Psoas muscle (tissue), 8 donors: ENCODE data around the gene MANSC4. TPM values are rescaled to one million over a fixed set of nuclear protein-coding genes. Genes with fewer than 3 reads are reported as not detected.

Experiments
- ATAC-seq, 4 donors: fragments of 200-7000 bp; cut with Tn5 transposase; one replicate each; pipeline ENCODE4 v1.9.1; 2020; ENCODE audit warnings: moderate library complexity in 3 of 4, mild to moderate bottlenecking in 2 of 4
- DNase-seq, 2 donors: peaks; one replicate each; pipeline ENCODE4 v3.0.0-alpha.2; 2020
- H3K27ac ChIP-seq: fragments of 200-600 bp; one replicate; pipeline ENCODE4 v1.8.0; 2022
- H3K27me3 ChIP-seq, 3 donors: fragments of 200-600 bp in 1 of 3; one replicate each; pipeline versions ENCODE4 v1.6.1 to v1.8.0; 2013 to 2022; ENCODE audit warnings: low read length in 2 of 3, mild to moderate bottlenecking in 2 of 3, moderate library complexity in 1 of 3; ENCODE audit not compliant: insufficient read depth in 3 of 3
- H3K36me3 ChIP-seq, 2 donors: fragments of 200-600 bp in 1 of 2; one replicate each; pipeline versions ENCODE4 v1.6.1 to v1.8.0; 2013 to 2022; ENCODE audit warnings: low read depth in 1 of 2, mild to moderate bottlenecking in 1 of 2, moderate library complexity in 1 of 2; ENCODE audit not compliant: insufficient read depth in 1 of 2
- H3K4me1 ChIP-seq: fragments of 200-600 bp; one replicate; pipeline ENCODE4 v1.8.0; 2022
- H3K4me3 ChIP-seq: fragments of 200-600 bp; one replicate; pipeline ENCODE4 v1.8.0; 2022; ENCODE audit warnings: mild to moderate bottlenecking
- H3K9me3 ChIP-seq: fragments of 200-600 bp; one replicate; pipeline ENCODE4 v1.8.0; 2022
- WGBS, 3 donors: extraction: QIAGEN DNeasy Blood & Tissue Kit; methylation state at CpG; one replicate each; pipeline versions ENCODE4 v1.1.6 to v1.1.7; 2013; 5-methylcytosine and 5-hydroxymethylcytosine counted together
- intact Hi-C, 2 donors: fragments of 100-400 bp; cut with DNase I; formaldehyde crosslinking; loops; one replicate each; pipeline versions ENCODE4 v1.11.0 to v1.14.2; 2022
- polyA plus RNA-seq, 3 donors: library from polyadenylated mRNA; stranded (reverse); fragments of 200-250 nt; gene quantifications; one replicate each; pipeline ENCODE4 v1.2.3, GENCODE V29; 2013
- total RNA-seq, 4 donors: library from RNA; stranded (reverse); fragmentation: NEBNext Ultra II Directional in 2 of 4; extraction: Animal tissue kit (Norgen Biotek cat#: 25700) in 2 of 4; gene quantifications; one replicate each; pipeline versions ENCODE4 v1.2.1 to v1.2.4, GENCODE V29; 2021 to 2023
- TF ChIP-seq, protein P1 (sequence below): fragments of 200-600 bp; IDR thresholded peaks from one replicate; pipeline ENCODE4 v1.8.0; 2022; ENCODE audit warnings: antibody characterized with exemption
- donor health status: healthy with polysubstance abuse.
- donor health status: DM: no; HTN: no; CAD: no; lungs with moderate emphysema.
- donor health status: Bipolar disorder and iron deficiency.
- donor health status: healthy.
- donor health status: DM: yes; HTN: yes; CAD: no.
- donor health status: DM: no; HTN: no; CAD: no.
- donor health status: DM: no; HTN: no; CAD: no.
- donor health status: DM: yes; HTN: yes; CAD: no.

The MANSC4 gene
- total and polyA plus RNA-seq, 7 donors, result 0.08 TPM; not detected in 6

DNA sequence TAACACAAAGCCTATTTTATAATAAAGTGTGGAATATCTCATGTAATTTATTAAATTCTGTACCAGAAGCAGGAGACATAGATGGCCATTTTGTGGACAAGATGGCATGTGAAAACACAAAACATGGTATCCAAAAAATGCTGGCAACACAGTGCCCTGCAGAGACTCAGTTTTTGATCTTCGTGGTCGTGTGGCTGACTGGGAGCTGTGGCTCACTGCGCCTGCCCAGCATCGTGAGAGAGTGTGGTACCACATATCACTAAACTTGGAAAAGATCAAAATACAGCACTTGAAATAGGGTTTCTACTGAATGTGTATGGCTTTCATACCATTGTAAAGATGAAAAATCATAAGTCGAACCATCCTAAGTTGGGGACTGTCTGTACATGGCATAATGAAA is 43.0 kb upstream of the MANSC4 start:
- TF ChIP-seq, protein P1, sequence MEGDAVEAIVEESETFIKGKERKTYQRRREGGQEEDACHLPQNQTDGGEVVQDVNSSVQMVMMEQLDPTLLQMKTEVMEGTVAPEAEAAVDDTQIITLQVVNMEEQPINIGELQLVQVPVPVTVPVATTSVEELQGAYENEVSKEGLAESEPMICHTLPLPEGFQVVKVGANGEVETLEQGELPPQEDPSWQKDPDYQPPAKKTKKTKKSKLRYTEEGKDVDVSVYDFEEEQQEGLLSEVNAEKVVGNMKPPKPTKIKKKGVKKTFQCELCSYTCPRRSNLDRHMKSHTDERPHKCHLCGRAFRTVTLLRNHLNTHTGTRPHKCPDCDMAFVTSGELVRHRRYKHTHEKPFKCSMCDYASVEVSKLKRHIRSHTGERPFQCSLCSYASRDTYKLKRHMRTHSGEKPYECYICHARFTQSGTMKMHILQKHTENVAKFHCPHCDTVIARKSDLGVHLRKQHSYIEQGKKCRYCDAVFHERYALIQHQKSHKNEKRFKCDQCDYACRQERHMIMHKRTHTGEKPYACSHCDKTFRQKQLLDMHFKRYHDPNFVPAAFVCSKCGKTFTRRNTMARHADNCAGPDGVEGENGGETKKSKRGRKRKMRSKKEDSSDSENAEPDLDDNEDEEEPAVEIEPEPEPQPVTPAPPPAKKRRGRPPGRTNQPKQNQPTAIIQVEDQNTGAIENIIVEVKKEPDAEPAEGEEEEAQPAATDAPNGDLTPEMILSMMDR, result no peak
- H3K4me1 ChIP-seq, result no peaks in the 10 kb centered on the region
- intact Hi-C loops, result no loop called here
- no peaks in the 10 kb centered on the region for H3K36me3 ChIP-seq
- WGBS, 3 donors, result 80 to 86% (median 86%) methylated on average over 5 of the region's 5 CpGs
- no peak for DNase-seq
- no peak overlapping the region for H3K27ac ChIP-seq
- H3K4me3 ChIP-seq, result no peak overlapping the region
- no peak for ATAC-seq
- H3K9me3 ChIP-seq, result no peaks in the 10 kb centered on the region
- H3K27me3 ChIP-seq, result no peaks in the 10 kb centered on the region

DNA sequence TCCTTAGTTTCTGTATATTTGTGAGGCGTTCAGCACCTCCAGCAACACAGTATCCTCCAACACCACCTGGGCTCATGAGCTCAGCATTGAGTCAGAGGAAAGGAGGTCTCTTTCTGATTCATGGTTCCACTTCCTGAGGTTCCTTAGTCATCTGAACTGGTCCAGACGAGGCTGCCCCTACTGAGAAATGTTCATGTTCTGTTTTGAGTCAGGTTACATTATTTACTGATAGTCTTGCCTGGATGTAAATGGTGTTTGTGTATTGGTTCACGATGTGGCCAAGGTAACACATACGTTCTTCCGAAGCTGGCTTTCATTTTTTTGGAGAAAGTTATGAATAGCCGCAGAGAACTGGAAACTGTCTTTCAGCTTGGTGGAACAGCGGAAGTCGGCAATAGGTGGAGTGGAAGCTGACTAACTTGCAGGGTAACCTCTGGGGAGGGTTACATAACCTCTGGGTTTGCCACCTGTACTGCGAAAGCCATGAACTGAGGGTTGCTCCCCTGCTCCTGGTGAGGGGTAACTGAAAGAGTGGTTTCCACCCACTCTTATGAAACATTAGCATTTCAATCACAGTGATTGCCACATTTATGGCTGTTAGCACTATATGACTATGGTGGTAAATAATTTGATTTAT is 42.2 kb upstream of the MANSC4 start:
- Histone ChIP-seq H3K4me3 (no peak overlapping the region), H3K4me1 (no peaks in the 10 kb centered on the region), H3K9me3 (no peaks in the 10 kb centered on the region), H3K36me3 (no peaks in the 10 kb centered on the region), H3K27ac (no peak overlapping the region), H3K27me3 (no peaks in the 10 kb centered on the region)
- ATAC-seq (no peak), DNase-seq (no peak)
- TF ChIP-seq, protein P1, result no peak
- 84 to 89% (median 88%) methylated on average over 9 of the region's 9 CpGs for WGBS, 3 donors
- intact Hi-C loops, result no loop called here

DNA sequence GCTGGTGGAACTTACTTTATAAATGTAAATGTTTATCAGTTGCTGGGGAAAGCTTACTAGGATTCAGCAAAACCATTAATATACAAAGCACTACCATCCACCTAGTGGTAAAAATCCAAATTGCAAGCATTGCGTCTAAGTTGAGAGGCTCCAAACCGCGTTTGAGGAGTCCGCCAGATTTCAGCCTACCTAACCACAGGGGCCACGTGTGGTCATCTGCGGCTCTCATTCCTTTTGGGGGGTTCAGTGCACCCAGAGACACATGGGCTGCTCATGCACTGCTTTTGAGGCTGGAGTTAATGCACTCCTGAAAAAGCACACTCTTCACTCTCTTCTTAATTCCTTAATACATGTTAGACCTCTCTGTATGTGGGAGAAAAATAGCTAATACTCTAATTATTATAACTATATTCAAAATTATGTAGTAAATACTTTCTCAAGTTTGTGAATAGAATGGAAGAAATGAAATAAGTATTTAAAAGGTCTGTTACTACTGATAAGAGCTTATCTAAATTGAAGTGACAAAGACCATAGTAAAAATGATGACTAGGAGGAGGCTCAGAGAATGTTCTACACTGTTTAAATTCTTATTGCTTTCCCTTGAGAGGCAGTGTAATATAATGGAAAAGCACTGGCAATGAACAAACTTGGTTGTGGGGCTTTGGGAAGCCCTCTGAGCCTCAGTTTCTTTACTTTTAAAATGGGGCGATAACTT is 41.4 kb upstream of the MANSC4 start:
- TF ChIP-seq, protein P1, result peak; percentile 74
- H3K9me3 ChIP-seq, result no peaks in the 10 kb centered on the region
- H3K27me3 ChIP-seq, result no peaks in the 10 kb centered on the region
- no peak overlapping the region for H3K27ac ChIP-seq
- ATAC-seq, result peak in 3 of 4 donors; percentile 70 to 80 (median 72)
- H3K36me3 ChIP-seq, result no peaks in the 10 kb centered on the region
- intact Hi-C loops, result no loop called here
- 15 to 18% (median 15%) methylated on average over 7 of the region's 7 CpGs for WGBS, 3 donors
- DNase-seq, result no peak
- H3K4me1 ChIP-seq, result no peaks in the 10 kb centered on the region
- H3K4me3 ChIP-seq, result no peak overlapping the region

DNA sequence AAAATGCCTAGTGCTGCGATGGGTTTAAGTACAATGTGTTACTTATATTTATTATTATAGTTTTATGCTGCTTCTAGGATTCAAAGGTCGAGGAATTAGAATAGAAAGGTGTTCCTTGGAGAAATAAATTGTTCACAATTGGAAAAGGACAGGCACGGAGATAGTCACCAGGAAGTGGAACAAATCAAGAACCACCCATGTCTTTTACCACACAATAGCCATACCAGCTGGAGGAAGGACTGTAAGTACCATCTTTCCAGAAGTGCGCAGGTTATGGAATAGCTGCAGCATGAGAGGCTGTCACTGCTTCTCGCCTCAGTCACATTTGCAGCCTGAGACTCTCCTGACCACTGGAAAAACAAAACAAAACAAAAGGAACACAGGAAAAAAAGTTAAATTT is 40.5 kb upstream of the MANSC4 start:
- ATAC-seq, result no peak
- Histone ChIP-seq H3K27ac (no peak overlapping the region), H3K4me3 (no peak overlapping the region), H3K36me3 (no peaks in the 10 kb centered on the region), H3K27me3 (no peaks in the 10 kb centered on the region), H3K9me3 (no peaks in the 10 kb centered on the region), H3K4me1 (no peaks in the 10 kb centered on the region)
- DNase-seq, result no peak
- intact Hi-C loops, result no loop called here
- WGBS, 3 donors, result 67 to 73% (median 68%) methylated on average over 5 of the region's 5 CpGs
- TF ChIP-seq, protein P1, result no peak
